NCI-H446 (cell line): Measurements from ENCODE around the gene ARHGAP6.
"Not testable (repeated sequence)": the region's sequence is repeated elsewhere in the genome, so short reads cannot be mapped to it uniquely, and the experiment has no call there.

Experiments
- DNase-seq, 2 experiments: peaks; one replicate each; lab custom pipeline; 2025; lab: John Stamatoyannopoulos, UW

ARHGAP6 gene

GRCh38 chrX:11395859-11396258, 269.9 kb downstream of the ARHGAP6 start:
- no peak for DNase-seq

GRCh38 chrX:11393949-11394654, 271.6 kb downstream of the ARHGAP6 start:
- no peak for DNase-seq

- no peak for DNase-seq
These were observed 278.9 kb downstream of the ARHGAP6 start for GRCh38 chrX:11386812-11387211.

GRCh38 chrX:11386001-11386523, 279.7 kb downstream of the ARHGAP6 start:
- DNase-seq, result no peak

GRCh38 chrX:11382930-11383329, 282.8 kb downstream of the ARHGAP6 start:
- no peak for DNase-seq

GRCh38 chrX:11381464-11381863, 284.3 kb downstream of the ARHGAP6 start:
- peak; percentile 26 to 29 for DNase-seq

GRCh38 chrX:11380187-11380844, 285.4 kb downstream of the ARHGAP6 start:
- no peak for DNase-seq

- no peak for DNase-seq
These were observed 289.6 kb downstream of the ARHGAP6 start for GRCh38 chrX:11376163-11376562.

- no peak for DNase-seq
These were observed 290.1 kb downstream of the ARHGAP6 start for GRCh38 chrX:11375614-11376119.

GRCh38 chrX:11374570-11374969, 291.1 kb downstream of the ARHGAP6 start:
- no peak for DNase-seq

GRCh38 chrX:11371106-11371505, 294.6 kb downstream of the ARHGAP6 start:
- DNase-seq, result no peak

GRCh38 chrX:11367609-11368430, 297.9 kb downstream of the ARHGAP6 start:
- DNase-seq, result no peak

- DNase-seq, result no peak
These were observed 298.6 kb downstream of the ARHGAP6 start for GRCh38 chrX:11366998-11367595.

- no peak for DNase-seq
These were observed 300.3 kb downstream of the ARHGAP6 start for GRCh38 chrX:11365426-11365825.

GRCh38 chrX:11364835-11365234, 300.9 kb downstream of the ARHGAP6 start:
- DNase-seq, result no peak

GRCh38 chrX:11363825-11364224, 301.9 kb downstream of the ARHGAP6 start:
- DNase-seq, result not testable (repeated sequence)

- no peak for DNase-seq
These were observed 302.6 kb downstream of the ARHGAP6 start for GRCh38 chrX:11363069-11363594.

GRCh38 chrX:11361666-11362065, 304.1 kb downstream of the ARHGAP6 start:
- DNase-seq, result not testable (repeated sequence)

GRCh38 chrX:11355944-11356343, 309.8 kb downstream of the ARHGAP6 start:
- DNase-seq, result not testable (repeated sequence)

- DNase-seq, result no peak
These were observed 310.3 kb downstream of the ARHGAP6 start for GRCh38 chrX:11355259-11355909.

GRCh38 chrX:11352296-11352741, 313.4 kb downstream of the ARHGAP6 start:
- no peak for DNase-seq
